Thyroid gland (tissue), 4 donors: ENCODE results near the gene ATRIP. TPM values are rescaled to one million over a fixed set of nuclear protein-coding genes. Genes with fewer than 3 reads are reported as not detected.

ENCODE experiments used
- DNase-seq, 2 donors: peaks; one replicate each; pipeline ENCODE4 v3.0.0-alpha.2; 2019
- H3K27ac ChIP-seq, 3 donors: fragments of 200-600 bp; sonication (generic); 1 replicate in 2 of 3; 2 replicates in 1 of 3; pipeline ENCODE4 v1.5.1; 2016 to 2019; ENCODE audit warnings: mild to moderate bottlenecking in 1 of 3, moderate library complexity in 1 of 3
- H3K27me3 ChIP-seq: fragments of 200-600 bp; sonication (generic); one replicate; pipeline ENCODE4 v1.5.1; 2019
- H3K36me3 ChIP-seq, 2 donors: fragments of 200-600 bp; sonication (generic); one replicate each; pipeline ENCODE4 v1.5.1; 2016 to 2019
- H3K4me1 ChIP-seq, 2 donors: fragments of 200-600 bp; sonication (generic); one replicate each; pipeline ENCODE4 v1.5.1; 2017 to 2019
- H3K4me3 ChIP-seq, 3 donors: fragments of 200-600 bp; sonication (generic); replicated peaks in 1 of 3; 1 replicate in 2 of 3; 2 replicates in 1 of 3; pipeline ENCODE4 v1.5.1; 2016; ENCODE audit warnings: mild to moderate bottlenecking in 1 of 3
- H3K9me3 ChIP-seq: fragments of 200-600 bp; sonication (generic); one replicate; pipeline ENCODE4 v1.5.1; 2017
- CTCF ChIP-seq, 6 experiments: fragments of 200-600 bp in 3 of 6; fragments of 450-650 bp in 3 of 6; sonication (generic) in 3 of 6; IDR thresholded peaks; one replicate each; pipeline ENCODE4 v1.5.1; 2016 to 2019; ENCODE audit warnings: antibody characterized with exemption in 6 of 6, mild to moderate bottlenecking in 2 of 6, inconsistent platforms in 1 of 6, moderate library complexity in 1 of 6
- POLR2A ChIP-seq, 2 donors: fragments of 450-650 bp; IDR thresholded peaks; one replicate each; pipeline ENCODE4 v1.6.1; 2017; ENCODE audit warnings: antibody characterized with exemption in 2 of 2, mild to moderate bottlenecking in 2 of 2, moderate library complexity in 1 of 2
- WGBS, 2 donors: methylation state at CpG; one replicate each; pipeline ENCODE4 v1.1.5; 2017; 5-methylcytosine and 5-hydroxymethylcytosine counted together
- intact Hi-C: fragments of 100-400 bp; cut with DNase I; formaldehyde crosslinking; loops from one replicate; pipeline ENCODE4 v1.15.1; 2023
- total RNA-seq, 4 donors: library from RNA; depleted of rRNA; stranded (reverse); fragments of >200 nt; gene quantifications; one replicate each; pipeline ENCODE4 v1.2.3, GENCODE V29; 2016

ATRIP gene
- total RNA-seq, 4 donors from 2014 or later = 8.4 to 13.9 (median 11.0) TPM

GRCh38 chr3:48446043-48446424 is 503 bp upstream of the ATRIP start:
- peaks cover 21 to 24% of the 10 kb centered on the region in 2 donors for H3K4me1 ChIP-seq
- H3K36me3 ChIP-seq = peaks cover 4 to 6% of the 10 kb centered on the region in 2 donors
- no peak for DNase-seq
- no peak for TF ChIP-seq POLR2A (IDR thresholded peaks at IDR 0.05)
- no peak for TF ChIP-seq CTCF (IDR thresholded peaks at IDR 0.05)
- 10 to 13% methylated on average over 6 of the region's 6 CpGs for WGBS, 2 donors
- no peaks in the 10 kb centered on the region for H3K27me3 ChIP-seq
- H3K9me3 ChIP-seq = no peaks in the 10 kb centered on the region
- peak overlapping the region; percentile 48 to 82 (median 82) for H3K27ac ChIP-seq
- intact Hi-C loops = no loop called here
- peak overlapping the region; percentile 37 to 80 (median 72) for H3K4me3 ChIP-seq

- no peaks in the 10 kb centered on the region for H3K27me3 ChIP-seq
- H3K4me1 ChIP-seq = peaks cover 12 to 26% of the 10 kb centered on the region in 2 donors
- no peaks in the 10 kb centered on the region for H3K9me3 ChIP-seq
- TF ChIP-seq CTCF (IDR thresholded peaks at IDR 0.05) (no peak), POLR2A (IDR thresholded peaks at IDR 0.05) (no peak)
- intact Hi-C loops = no loop called here
- H3K36me3 ChIP-seq = peaks cover 2 to 11% of the 10 kb centered on the region in 2 donors
- DNase-seq = peak; percentile 89 to 91
- WGBS, 2 donors = 13 to 18% methylated on average over 1 of the region's 1 CpG
- peak overlapping the region; percentile 51 to 73 (median 70) for H3K27ac ChIP-seq
- H3K4me3 ChIP-seq = no peak overlapping the region
Measured at GRCh38 chr3:48451270-48451669, 4.7 kb downstream of the ATRIP start.

- H3K27me3 ChIP-seq = no peaks in the 10 kb centered on the region
- no peak overlapping the region for H3K4me3 ChIP-seq
- no peak for DNase-seq
- WGBS, 2 donors = 100% methylated on average over 1 of the region's 1 CpG
- no peak overlapping the region for H3K27ac ChIP-seq
- no peaks in the 10 kb centered on the region for H3K9me3 ChIP-seq
- intact Hi-C loops = no loop called here
- peaks cover 4 to 11% of the 10 kb centered on the region in 2 donors for H3K4me1 ChIP-seq
- H3K36me3 ChIP-seq = peaks cover 40 to 43% of the 10 kb centered on the region in 2 donors
- TF ChIP-seq POLR2A (IDR thresholded peaks at IDR 0.05) (no peak), CTCF (IDR thresholded peaks at IDR 0.05) (no peak)
Measured at GRCh38 chr3:48456456-48456855, 9.9 kb downstream of the ATRIP start.

- DNase-seq = no peak
- peaks cover 38% of the 10 kb centered on the region in 2 donors for H3K36me3 ChIP-seq
- no peaks in the 10 kb centered on the region for H3K4me1 ChIP-seq
- no peak overlapping the region for H3K4me3 ChIP-seq
- H3K27ac ChIP-seq = no peak overlapping the region
- intact Hi-C loops = no loop called here
- TF ChIP-seq POLR2A (IDR thresholded peaks at IDR 0.05) (no peak), CTCF (IDR thresholded peaks at IDR 0.05) (no peak)
- 96 to 100% methylated on average over 2 to 3 of the region's 3 CpGs for WGBS, 2 donors
- no peaks in the 10 kb centered on the region for H3K9me3 ChIP-seq
- H3K27me3 ChIP-seq = no peaks in the 10 kb centered on the region
Measured at GRCh38 chr3:48459331-48459730, 12.8 kb downstream of the ATRIP start.

- no peak for DNase-seq
- peaks cover 32 to 38% of the 10 kb centered on the region in 2 donors for H3K36me3 ChIP-seq
- H3K4me1 ChIP-seq = peaks cover 1 to 4% of the 10 kb centered on the region in 2 donors
- H3K27ac ChIP-seq = no peak overlapping the region
- no peaks in the 10 kb centered on the region for H3K27me3 ChIP-seq
- TF ChIP-seq POLR2A (IDR thresholded peaks at IDR 0.05) (no peak), CTCF (IDR thresholded peaks at IDR 0.05) (no peak)
- WGBS, 2 donors = 65 to 84% methylated on average over 3 to 7 of the region's 7 CpGs
- H3K4me3 ChIP-seq = no peak overlapping the region
- H3K9me3 ChIP-seq = no peaks in the 10 kb centered on the region
- intact Hi-C loops = loop anchor here (5.0 kb wide), 1 partner anchor 87 kb away; no protein-coding TSS in a partner anchor
Measured at GRCh38 chr3:48459773-48460516, 13.4 kb downstream of the ATRIP start.
